ENCODE results near the gene PAM.

DNA sequence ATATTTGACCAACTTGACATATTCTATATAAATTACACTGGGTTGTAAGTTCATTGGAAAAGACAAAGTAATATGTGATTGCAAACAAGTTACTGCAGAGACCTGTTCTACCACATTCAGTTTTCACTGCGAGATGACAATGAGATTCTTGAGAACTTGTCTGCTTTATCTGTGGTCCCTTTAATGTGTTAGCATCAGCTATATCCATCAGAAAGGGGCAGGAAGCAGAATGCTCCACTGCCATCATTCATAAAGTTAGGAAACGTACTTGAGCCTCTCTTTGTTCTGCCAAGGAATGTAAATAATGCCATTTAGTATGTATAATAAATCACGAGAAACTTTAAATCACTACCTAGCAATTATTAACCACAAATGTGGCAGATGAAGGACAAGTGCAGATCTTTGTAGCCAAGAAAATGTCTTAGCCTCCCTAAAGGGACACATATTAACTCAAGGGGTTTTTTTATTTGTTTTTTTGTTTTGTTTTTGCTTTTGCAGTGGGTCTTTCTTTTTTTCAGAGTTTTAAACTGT is 305.4 kb downstream of the PAM start:
- TF ChIP-seq SUZ12 (IDR thresholded peaks at IDR 0.05; ENCODE audit: extremely low read depth, insufficient read depth, insufficient read length), result no peak
- no peak for TF ChIP-seq YY1 (IDR thresholded peaks at IDR 0.05; ENCODE audit: insufficient read depth, insufficient read length)
- no peak for TF ChIP-seq ZNF274 (IDR thresholded peaks at IDR 0.05; ENCODE audit: low read depth, low read length)
